Gastrocnemius medialis (tissue), 4 donors: Measurements from ENCODE around the gene DSP.

Experiments used
- POLR2A ChIP-seq, 2 donors: fragments of 450-650 bp; IDR thresholded peaks; one replicate each; pipeline ENCODE4 v1.6.1; 2017; ENCODE audit warnings: antibody characterized with exemption in 2 of 2, mild to moderate bottlenecking in 2 of 2, moderate library complexity in 2 of 2
- TF ChIP-seq, protein P1 (sequence below), 5 experiments: fragments of 450-650 bp in 3 of 5; fragments of 200-600 bp in 2 of 5; sonication (generic) in 2 of 5; IDR thresholded peaks in 4 of 5; conservative IDR thresholded peaks in 1 of 5; 1 replicate in 4 of 5; 2 replicates in 1 of 5; pipeline ENCODE4 v1.5.1; 2016 to 2019; ENCODE audit warnings: antibody characterized with exemption in 5 of 5, mild to moderate bottlenecking in 3 of 5, moderate library complexity in 3 of 5

DNA sequence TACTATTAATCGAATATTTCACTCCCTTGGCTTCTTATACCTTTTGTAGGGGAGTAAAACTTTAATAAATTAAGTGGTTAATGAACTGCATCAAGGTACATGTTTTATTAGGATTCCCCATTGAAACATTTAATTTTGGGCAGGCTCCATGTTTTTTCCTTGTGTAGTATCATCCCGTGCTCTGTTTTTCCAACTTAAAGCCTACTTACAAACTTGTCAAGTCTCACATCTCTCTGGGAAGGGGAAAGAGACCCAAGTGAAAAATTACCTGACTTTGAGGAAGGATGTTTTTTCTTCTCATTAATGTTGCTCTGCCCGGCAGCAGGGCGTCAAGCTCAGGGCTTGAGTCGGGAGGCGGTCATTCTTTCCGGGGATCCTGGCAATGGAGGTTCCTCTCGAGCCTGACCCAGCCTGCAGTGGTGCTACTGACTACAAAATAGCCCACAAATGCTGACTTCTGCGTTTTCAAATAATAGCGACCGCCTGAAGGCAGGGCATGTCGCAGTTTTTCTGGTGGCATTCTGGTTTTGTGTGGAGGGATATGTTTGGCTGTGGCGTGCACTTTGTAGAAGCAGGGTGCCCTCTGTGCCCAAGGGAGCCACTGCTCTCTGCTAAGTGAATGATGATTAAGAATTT lies 2.4 kb downstream of the DSP start:
- no peak for TF ChIP-seq POLR2A (IDR thresholded peaks at IDR 0.05)
- TF ChIP-seq, protein P1, sequence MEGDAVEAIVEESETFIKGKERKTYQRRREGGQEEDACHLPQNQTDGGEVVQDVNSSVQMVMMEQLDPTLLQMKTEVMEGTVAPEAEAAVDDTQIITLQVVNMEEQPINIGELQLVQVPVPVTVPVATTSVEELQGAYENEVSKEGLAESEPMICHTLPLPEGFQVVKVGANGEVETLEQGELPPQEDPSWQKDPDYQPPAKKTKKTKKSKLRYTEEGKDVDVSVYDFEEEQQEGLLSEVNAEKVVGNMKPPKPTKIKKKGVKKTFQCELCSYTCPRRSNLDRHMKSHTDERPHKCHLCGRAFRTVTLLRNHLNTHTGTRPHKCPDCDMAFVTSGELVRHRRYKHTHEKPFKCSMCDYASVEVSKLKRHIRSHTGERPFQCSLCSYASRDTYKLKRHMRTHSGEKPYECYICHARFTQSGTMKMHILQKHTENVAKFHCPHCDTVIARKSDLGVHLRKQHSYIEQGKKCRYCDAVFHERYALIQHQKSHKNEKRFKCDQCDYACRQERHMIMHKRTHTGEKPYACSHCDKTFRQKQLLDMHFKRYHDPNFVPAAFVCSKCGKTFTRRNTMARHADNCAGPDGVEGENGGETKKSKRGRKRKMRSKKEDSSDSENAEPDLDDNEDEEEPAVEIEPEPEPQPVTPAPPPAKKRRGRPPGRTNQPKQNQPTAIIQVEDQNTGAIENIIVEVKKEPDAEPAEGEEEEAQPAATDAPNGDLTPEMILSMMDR (IDR thresholded peaks at IDR 0.05 in 4 of 5, conservative IDR thresholded peaks at IDR 0.05 in 1 of 5), result no peak
